H1 (cell line): ENCODE results near the gene ID2. TPM values are rescaled to one million over a fixed set of nuclear protein-coding genes. Genes with fewer than 3 reads are reported as not detected.

ENCODE experiments used
- CTCF ChIA-PET: fragments of 300-600 bp; sonication (Branson Sonifier 250); formaldehyde crosslinking; loops from one replicate; lab custom pipeline; 2021; ENCODE audit not compliant: partially characterized antibody; lab: Charles Lee
- POLR2A ChIA-PET: fragments of 300-600 bp; sonication (Branson Sonifier 250); formaldehyde crosslinking; loops from one replicate; lab custom pipeline; 2021; ENCODE audit warnings: inconsistent platforms; ENCODE audit not compliant: partially characterized antibody; lab: Charles Lee
- DNase-seq, 2 experiments: peaks; one replicate each; pipeline versions ENCODE4 v3.0.0 to v3.0.0-alpha.2; 2010 to 2022; ENCODE audit warnings: low spot score in 2 of 2, low read depth in 1 of 2, mixed read lengths in 1 of 2
- FAIRE-seq: peaks from 2 replicates; lab custom pipeline; 2011; peaks lifted over from hg19 to GRCh38; lab: Jason Lieb, UNC
- H2AFZ ChIP-seq: 2 replicates; pipeline ENCODE4 v1.8.1; 2012; ENCODE audit warnings: low read length, inconsistent platforms
- H2AK5ac ChIP-seq: 2 replicates; pipeline ENCODE4 v1.6.1; 2013; ENCODE audit warnings: low read depth, low read length
- H2BK120ac ChIP-seq: replicated peaks from 2 replicates; pipeline ENCODE3; 2013; ENCODE audit warnings: low read depth, low read length, inconsistent platforms
- H2BK12ac ChIP-seq: 2 replicates; pipeline ENCODE4 v1.6.1; 2013; ENCODE audit warnings: low read depth, low read length
- H2BK15ac ChIP-seq: 2 replicates; pipeline ENCODE4 v1.6.1; 2013; ENCODE audit warnings: low read length
- H2BK20ac ChIP-seq: 2 replicates; pipeline ENCODE4 v1.6.1; 2013; ENCODE audit warnings: low read length
- H2BK5ac ChIP-seq: 2 replicates; pipeline ENCODE4 v1.6.1; 2013; ENCODE audit warnings: low read depth, low read length
- H3K14ac ChIP-seq: 2 replicates; pipeline ENCODE4 v1.6.1; 2013; ENCODE audit warnings: inconsistent platforms; ENCODE audit not compliant: insufficient read length
- H3K18ac ChIP-seq: 2 replicates; pipeline ENCODE4 v1.6.1; 2013; ENCODE audit warnings: low read length; ENCODE audit errors: extremely low read depth
- H3K23ac ChIP-seq: 2 replicates; pipeline ENCODE4 v1.6.1; 2013; ENCODE audit warnings: inconsistent platforms; ENCODE audit not compliant: insufficient read length
- H3K23me2 ChIP-seq: 2 replicates; pipeline ENCODE4 v1.6.1; 2013; ENCODE audit warnings: low read depth, low read length
- H3K27ac ChIP-seq: 2 replicates; pipeline ENCODE4 v1.6.1; 2011; ENCODE audit warnings: low read depth, low read length, inconsistent platforms
- H3K27me3 ChIP-seq, 4 experiments: replicated peaks in 1 of 4; 1 replicate in 1 of 4; 2 replicates in 3 of 4; pipeline versions ENCODE4 v1.6.1 to v1.8.1; 2011 to 2013; ENCODE audit warnings: low read length in 3 of 4, mild to moderate bottlenecking in 3 of 4, inconsistent platforms in 2 of 4, mixed read lengths in 2 of 4, moderate library complexity in 1 of 4; ENCODE audit not compliant: control insufficient read depth in 3 of 4, insufficient read depth in 3 of 4; ENCODE audit errors: extremely low read depth in 1 of 4
- H3K36me3 ChIP-seq, 4 experiments: 2 replicates each; pipeline versions ENCODE4 v1.6.1 to v1.8.1; 2011 to 2013; ENCODE audit warnings: mild to moderate bottlenecking in 4 of 4, low read length in 3 of 4, moderate library complexity in 2 of 4, control low read depth in 1 of 4, inconsistent platforms in 1 of 4; ENCODE audit not compliant: insufficient read depth in 4 of 4, control insufficient read depth in 2 of 4
- H3K4ac ChIP-seq: replicated peaks from 2 replicates; pipeline ENCODE3; 2013; ENCODE audit warnings: low read length, low read depth, mixed read lengths, inconsistent platforms; ENCODE audit not compliant: insufficient read length
- H3K4me1 ChIP-seq, 4 experiments: replicated peaks in 1 of 4; 1 replicate in 1 of 4; 2 replicates in 3 of 4; pipeline versions ENCODE4 v1.6.1 to v1.8.1; 2011 to 2013; ENCODE audit warnings: low read length in 3 of 4, inconsistent platforms in 2 of 4, mixed read lengths in 1 of 4; ENCODE audit not compliant: insufficient read depth in 4 of 4, control insufficient read depth in 3 of 4
- H3K4me2 ChIP-seq, 2 experiments: 2 replicates each; pipeline versions ENCODE4 v1.6.1 to v1.8.1; 2011 to 2013; ENCODE audit warnings: low read depth in 2 of 2, low read length in 2 of 2, control low read depth in 1 of 2, inconsistent platforms in 1 of 2, mild to moderate bottlenecking in 1 of 2; ENCODE audit not compliant: insufficient read depth in 1 of 2
- H3K4me3 ChIP-seq, 4 experiments: fragments of 200-600, 300-600 bp in 1 of 4; sonication (generic), shearing (Covaris generic), sonication (Bioruptor Twin) in 1 of 4; 2 replicates each; pipeline versions ENCODE4 v1.5.1 to v1.8.1; 2011 to 2016; ENCODE audit warnings: low read length in 4 of 4, low read depth in 3 of 4, control low read depth in 2 of 4, inconsistent platforms in 2 of 4, mild to moderate bottlenecking in 2 of 4, mixed read lengths in 1 of 4, moderate library complexity in 1 of 4; ENCODE audit not compliant: insufficient read depth in 2 of 4; ENCODE audit errors: extremely low read depth in 1 of 4
- H3K56ac ChIP-seq: replicated peaks from 2 replicates; pipeline ENCODE3; 2013; ENCODE audit warnings: low read depth, mild to moderate bottlenecking, mixed read lengths, low read length, inconsistent platforms; ENCODE audit not compliant: insufficient read length
- H3K79me1 ChIP-seq: 2 replicates; pipeline ENCODE4 v1.6.1; 2013; ENCODE audit warnings: low read depth, low read length, control low read depth
- H3K79me2 ChIP-seq, 2 experiments: 2 replicates each; pipeline versions ENCODE4 v1.6.1 to v1.8.1; 2012 to 2013; ENCODE audit warnings: low read length in 2 of 2, mild to moderate bottlenecking in 2 of 2, inconsistent platforms in 1 of 2; ENCODE audit not compliant: insufficient read depth in 2 of 2, control insufficient read depth in 1 of 2
- H3K9ac ChIP-seq, 4 experiments: replicated peaks in 1 of 4; 1 replicate in 1 of 4; 2 replicates in 3 of 4; pipeline versions ENCODE4 v1.6.1 to v1.8.1; 2011 to 2013; ENCODE audit warnings: low read depth in 3 of 4, low read length in 3 of 4, control low read depth in 2 of 4, mild to moderate bottlenecking in 2 of 4, moderate library complexity in 2 of 4, inconsistent platforms in 1 of 4; ENCODE audit errors: extremely low read depth in 1 of 4
- H3K9me3 ChIP-seq, 2 experiments: 2 replicates each; pipeline versions ENCODE4 v1.6.1 to v1.8.1; 2012 to 2013; ENCODE audit warnings: mild to moderate bottlenecking in 2 of 2, moderate library complexity in 2 of 2, control low read depth in 1 of 2, inconsistent platforms in 1 of 2, low read depth in 1 of 2, low read length in 1 of 2, mixed read lengths in 1 of 2; ENCODE audit not compliant: insufficient read depth in 2 of 2
- H4K20me1 ChIP-seq, 2 experiments: replicated peaks in 1 of 2; 2 replicates each; pipeline versions ENCODE3 to v1.8.1; 2011 to 2013; ENCODE audit warnings: inconsistent platforms in 2 of 2, low read length in 2 of 2, mild to moderate bottlenecking in 1 of 2; ENCODE audit not compliant: insufficient read depth in 2 of 2, control insufficient read depth in 1 of 2
- H4K5ac ChIP-seq: 2 replicates; pipeline ENCODE4 v1.6.1; 2013; ENCODE audit warnings: low read length, low read depth, mixed read lengths, inconsistent platforms; ENCODE audit not compliant: insufficient read length
- H4K8ac ChIP-seq: 2 replicates; pipeline ENCODE4 v1.8.0; 2013; ENCODE audit warnings: mild to moderate bottlenecking, moderate library complexity, low read length, inconsistent platforms; ENCODE audit not compliant: insufficient read depth; ENCODE audit errors: extremely low read depth
- H4K91ac ChIP-seq: replicated peaks from 2 replicates; pipeline ENCODE3; 2013; ENCODE audit warnings: low read length, mixed read lengths, inconsistent platforms; ENCODE audit not compliant: insufficient read length
- BRCA1 ChIP-seq: IDR thresholded peaks from 2 replicates; pipeline ENCODE4 v1.6.1; 2012; ENCODE audit warnings: low read depth, low read length, improper control_type of control experiment
- CBX5 ChIP-seq: fragments of 300-800, 300-1000 bp; sonication (generic); IDR thresholded peaks from 2 replicates; pipeline ENCODE4 v1.7.1; 2016; ENCODE audit warnings: antibody characterized with exemption, low read length, low read depth
- EGR1 ChIP-seq: IDR thresholded peaks from 2 replicates; pipeline ENCODE4 v1.6.1; 2011; ENCODE audit warnings: low read depth, low read length, borderline replicate concordance
- EP300 ChIP-seq, 2 experiments: IDR thresholded peaks; 1 replicate in 1 of 2; 2 replicates in 1 of 2; pipeline ENCODE4 v1.6.1; 2011 to 2012; ENCODE audit warnings: low read depth in 2 of 2, low read length in 2 of 2, mild to moderate bottlenecking in 2 of 2, borderline replicate concordance in 1 of 2, inconsistent platforms in 1 of 2, moderate library complexity in 1 of 2
- HDAC6 ChIP-seq: IDR thresholded peaks from one replicate; pipeline ENCODE4 v1.7.1; 2012; ENCODE audit warnings: low read depth, mild to moderate bottlenecking, inconsistent platforms, low read length, moderate library complexity
- KDM1A ChIP-seq: fragments of 200-600, 300-600 bp; sonication (generic); IDR thresholded peaks from 2 replicates; pipeline ENCODE4 v1.7.1; 2016; ENCODE audit warnings: mild to moderate bottlenecking, low read length, borderline replicate concordance
- NANOG ChIP-seq: IDR thresholded peaks from 2 replicates; pipeline ENCODE4 v1.6.1; 2011; ENCODE audit warnings: low read length, low read depth, mild to moderate bottlenecking, inconsistent platforms; ENCODE audit not compliant: insufficient read depth, poor library complexity, severe bottlenecking
- POLR2A ChIP-seq, 2 experiments: IDR thresholded peaks; 1 replicate in 1 of 2; 2 replicates in 1 of 2; pipeline ENCODE4 v1.6.1; 2011; ENCODE audit warnings: low read depth in 2 of 2, low read length in 2 of 2, mild to moderate bottlenecking in 2 of 2; ENCODE audit errors: control extremely low read depth in 1 of 2
- POLR2AphosphoS5 ChIP-seq: IDR thresholded peaks from 2 replicates; pipeline ENCODE4 v1.6.1; 2011; ENCODE audit warnings: low read depth, low read length
- POU5F1 ChIP-seq: IDR thresholded peaks from 2 replicates; pipeline ENCODE4 v1.6.1; 2011; ENCODE audit warnings: low read depth, mild to moderate bottlenecking, low read length, moderate library complexity
- RBBP5 ChIP-seq: IDR thresholded peaks from 2 replicates; pipeline ENCODE4 v1.7.1; 2012; ENCODE audit warnings: low read depth, mild to moderate bottlenecking, inconsistent platforms, low read length, moderate library complexity, borderline replicate concordance
- SIRT6 ChIP-seq: IDR thresholded peaks from one replicate; pipeline ENCODE4 v1.7.1; 2012; ENCODE audit warnings: low read length, inconsistent platforms
- SP1 ChIP-seq: IDR thresholded peaks from 2 replicates; pipeline ENCODE4 v1.6.1; 2011; ENCODE audit warnings: low read depth, low read length
- SP2 ChIP-seq: IDR thresholded peaks from 2 replicates; pipeline ENCODE4 v1.6.1; 2012; ENCODE audit warnings: mild to moderate bottlenecking, low read length, inconsistent platforms
- SRF ChIP-seq: IDR thresholded peaks from 2 replicates; pipeline ENCODE4 v1.6.1; 2011; ENCODE audit warnings: mild to moderate bottlenecking, low read depth, low read length, moderate library complexity
- ZNF274 ChIP-seq: IDR thresholded peaks from 2 replicates; pipeline ENCODE4 v1.7.0; 2012; ENCODE audit warnings: low read length, borderline replicate concordance; ENCODE audit errors: extremely low read depth
- WGBS, 2 experiments: shearing (Covaris generic) in 1 of 2; methylation state at CpG; one replicate each; pipeline versions ENCODE4 v1.1.6 to v1.1.7; 2013 to 2015; ENCODE audit warnings: low lambda C conversion rate in 2 of 2, mixed read lengths in 2 of 2, inconsistent platforms in 1 of 2, low coverage in 1 of 2, missing lambda C conversion rate in 1 of 2; ENCODE audit not compliant: insufficient replicate concordance in 2 of 2, insufficient coverage in 1 of 2, insufficient read length in 1 of 2; ENCODE audit errors: extremely low coverage in 1 of 2, missing lambda C conversion rate in 1 of 2; 5-methylcytosine and 5-hydroxymethylcytosine counted together
- polyA plus RNA-seq, 7 experiments: library from polyadenylated mRNA; depleted of rRNA in 3 of 7; stranded (reverse) in 5 of 7; unstranded in 2 of 7; fragments of >200 nt in 5 of 7; fragments of 200-250 nt in 2 of 7; gene quantifications; 1 replicate in 5 of 7; 2 replicates in 1 of 7; 4 replicates in 1 of 7; pipeline versions ENCODE4 v1.2.1 to v1.2.3, GENCODE V29; 2011 to 2013; ENCODE audit warnings: missing spikeins in 2 of 7, mixed read lengths in 2 of 7
- total RNA-seq: library from RNA; stranded (reverse); fragmentation: NEBNext Ultra II Directional; extraction: Animal tissue kit (Norgen Biotek cat#: 25700); gene quantifications from 2 replicates; pipeline ENCODE4 v1.2.1, GENCODE V29; 2021

Gene ID2
- total and polyA plus RNA-seq, 2 of the 8 experiments (the other 6 are each of a cell fraction or from before 2014, with no cell fraction given) = 36.7 to 214 TPM

DNA sequence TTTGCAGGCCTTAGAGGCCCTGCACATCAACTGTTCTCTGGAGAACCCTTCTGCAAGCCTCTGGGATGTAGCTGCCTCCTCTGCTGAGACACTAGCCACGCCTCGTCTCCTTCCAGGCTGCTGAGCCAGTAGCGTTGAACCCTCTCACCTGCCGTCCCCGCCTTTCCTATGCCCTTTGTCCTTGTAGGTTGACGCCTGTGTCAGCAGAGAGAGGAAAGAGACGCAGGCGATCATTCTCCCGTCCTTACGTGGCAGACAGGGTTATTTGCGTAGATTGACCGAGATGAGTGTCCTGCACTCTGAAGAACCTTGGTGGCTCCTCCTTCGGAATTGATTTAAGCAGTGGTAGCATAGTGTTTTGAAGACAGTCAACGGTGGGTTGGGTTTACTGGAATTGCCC lies 27.8 kb downstream of the ID2 start:
- Histone ChIP-seq H2BK15ac (no peak overlapping the region), H3K9me3 (no peaks in the 10 kb centered on the region), H3K4me2 (no peak overlapping the region), H3K18ac (no peak overlapping the region), H4K91ac (no peak overlapping the region), H3K79me2 (no peaks in the 10 kb centered on the region), H2BK5ac (no peak overlapping the region), H3K56ac (no peak overlapping the region), H2BK120ac (no peak overlapping the region), H3K4ac (no peak overlapping the region), H2BK12ac (no peak overlapping the region), H2BK20ac (no peak overlapping the region), H3K36me3 (no peaks in the 10 kb centered on the region), H3K14ac (no peak overlapping the region), H3K4me3 (no peak overlapping the region), H3K9ac (no peak overlapping the region), H3K4me1 (no peaks in the 10 kb centered on the region), H3K27ac (no peak overlapping the region), H4K20me1 (no peaks in the 10 kb centered on the region), H3K27me3 (no peaks in the 10 kb centered on the region), H3K79me1 (no peaks in the 10 kb centered on the region), H4K8ac (no peak overlapping the region), H2AFZ (no peak overlapping the region), H2AK5ac (no peak overlapping the region), H4K5ac (no peak overlapping the region), H3K23me2 (no peaks in the 10 kb centered on the region; the same call in 1 of the 2 replicates), H3K23ac (no peak overlapping the region)
- FAIRE-seq (no peak), DNase-seq (no peak)
- POLR2A ChIA-PET = no interaction called here
- CTCF ChIA-PET = interaction anchor here (1.7 kb wide), 1 partner anchor 16 kb away, joined by 6 read pairs; no protein-coding TSS in a partner anchor
- 88% methylated on average over 14 of the region's 14 CpGs; no CpG with 5 or more reads in 1 of the 2 experiments for WGBS, 2 experiments
- TF ChIP-seq HDAC6 = no peak
- TF ChIP-seq EP300 (IDR thresholded peaks at IDR 0.05; ENCODE audit: borderline replicate concordance in 1 of 2, low read depth in 2 of 2, low read length in 2 of 2) = no peak
- no peak for TF ChIP-seq SRF
- TF ChIP-seq SIRT6 = no peak
- no peak for TF ChIP-seq KDM1A
- TF ChIP-seq POLR2AphosphoS5 = no peak
- TF ChIP-seq NANOG = no peak
- TF ChIP-seq RBBP5 = no peak
- TF ChIP-seq BRCA1 = no peak
- no peak for TF ChIP-seq POU5F1
- TF ChIP-seq POLR2A (IDR thresholded peaks at IDR 0.05; ENCODE audit: control extremely low read depth in 1 of 2, low read depth in 2 of 2, low read length in 2 of 2) = no peak
- no peak for TF ChIP-seq EGR1
- TF ChIP-seq SP2 = no peak
- TF ChIP-seq CBX5 = no peak
- TF ChIP-seq SP1 = no peak
- no peak for TF ChIP-seq ZNF274
